Hepatocyte (in vitro differentiated cells): ENCODE data around the gene NR5A1. TPM values are rescaled to one million over a fixed set of nuclear protein-coding genes. Genes with fewer than 3 reads are reported as not detected.

Experiments
- DNase-seq: peaks from one replicate; pipeline ENCODE4 v3.0.0-alpha.2; 2016; ENCODE audit warnings: low spot score
- H2AFZ ChIP-seq: fragments of 200-600 bp; sonication (generic); 2 replicates; pipeline ENCODE4 v1.6.0; 2016; ENCODE audit warnings: antibody characterized with exemption, mild to moderate bottlenecking
- H3K27ac ChIP-seq: fragments of 200-600 bp; sonication (generic); 2 replicates; pipeline ENCODE4 v1.5.1; 2016; ENCODE audit warnings: mild to moderate bottlenecking
- H3K27me3 ChIP-seq: fragments of 200-600 bp; sonication (generic); 2 replicates; pipeline ENCODE4 v1.6.1; 2016
- H3K36me3 ChIP-seq: fragments of 200-600 bp; sonication (generic); replicated peaks from 2 replicates; pipeline ENCODE4 v1.5.1; 2016; ENCODE audit warnings: low read depth; ENCODE audit not compliant: insufficient read depth
- H3K4me1 ChIP-seq: fragments of 200-600 bp; sonication (generic); 2 replicates; pipeline ENCODE4 v1.5.1; 2016; ENCODE audit warnings: mild to moderate bottlenecking, moderate library complexity; ENCODE audit not compliant: insufficient read depth
- H3K4me2 ChIP-seq: fragments of 200-600 bp; sonication (generic); 2 replicates; pipeline ENCODE4 v1.6.0; 2016
- H3K4me3 ChIP-seq: fragments of 200-600 bp; sonication (generic); 2 replicates; pipeline ENCODE4 v1.5.1; 2016; ENCODE audit warnings: mild to moderate bottlenecking
- H3K79me2 ChIP-seq: fragments of 200-600 bp; sonication (generic); 2 replicates; pipeline ENCODE4 v1.6.0; 2017; ENCODE audit warnings: mild to moderate bottlenecking
- H3K9me2 ChIP-seq: fragments of 200-600 bp; sonication (generic); replicated peaks from 2 replicates; pipeline ENCODE4 v1.6.0; 2017; ENCODE audit warnings: mild to moderate bottlenecking; ENCODE audit not compliant: insufficient read depth
- H3K9me3 ChIP-seq: fragments of 200-600 bp; sonication (generic); 2 replicates; pipeline ENCODE4 v1.5.1; 2016; ENCODE audit warnings: low read depth, mild to moderate bottlenecking
- H4K20me1 ChIP-seq: fragments of 200-600 bp; sonication (generic); 2 replicates; pipeline ENCODE4 v1.6.0; 2016; ENCODE audit warnings: mild to moderate bottlenecking; ENCODE audit not compliant: insufficient read depth, poor library complexity, severe bottlenecking
- CTCF ChIP-seq: fragments of 200-600 bp; sonication (generic); IDR thresholded peaks from 2 replicates; pipeline ENCODE4 v1.5.1; 2016; ENCODE audit warnings: antibody characterized with exemption, mild to moderate bottlenecking; ENCODE audit not compliant: poor library complexity
- EZH2 ChIP-seq: fragments of 200-600 bp; sonication (generic); IDR thresholded peaks from 2 replicates; pipeline ENCODE4 v1.6.1; 2016; ENCODE audit warnings: antibody characterized with exemption, mild to moderate bottlenecking, borderline replicate concordance
- EZH2phosphoT487 ChIP-seq: fragments of 200-600 bp; sonication (generic); IDR thresholded peaks from one replicate; pipeline ENCODE4 v1.6.1; 2018; ENCODE audit warnings: antibody characterized with exemption, mild to moderate bottlenecking, low read depth, moderate library complexity; ENCODE audit not compliant: unreplicated experiment, severe bottlenecking
- WGBS: methylation state at CpG from one replicate; pipeline ENCODE4 v1.1.6; 2016; ENCODE audit warnings: low lambda C conversion rate; ENCODE audit errors: missing lambda C conversion rate; 5-methylcytosine and 5-hydroxymethylcytosine counted together
- polyA plus RNA-seq: library from polyadenylated mRNA; unstranded; fragments of >200 nt; fragmentation: Nextera tagmentation; extraction: Ambion mirVana; gene quantifications from 2 replicates; pipeline ENCODE4 v1.2.1, GENCODE V29; 2016
- total RNA-seq: library from RNA; depleted of rRNA; stranded (reverse); fragments of >200 nt; gene quantifications from 2 replicates; pipeline ENCODE4 v1.2.3, GENCODE V29; 2014

Gene NR5A1
- total and polyA plus RNA-seq, 2 experiments from 2014 or later, result 0.07 to 0.36 TPM

GRCh38 chr9:124486778-124487259 is 20.4 kb downstream of the NR5A1 start:
- DNase-seq, result no peak
- Histone ChIP-seq H3K27me3 (peaks cover 19% of the 10 kb centered on the region), H3K36me3 (no peaks in the 10 kb centered on the region), H3K4me1 (no peaks in the 10 kb centered on the region), H3K27ac (no peak overlapping the region), H3K9me3 (no peaks in the 10 kb centered on the region), H4K20me1 (no peaks in the 10 kb centered on the region), H3K4me2 (no peak overlapping the region), H3K9me2 (no peaks in the 10 kb centered on the region), H3K79me2 (no peaks in the 10 kb centered on the region), H3K4me3 (no peak overlapping the region), H2AFZ (no peak overlapping the region)
- 88% methylated on average over 17 of the region's 17 CpGs for WGBS
- TF ChIP-seq EZH2, result no peak
- no peak for TF ChIP-seq EZH2phosphoT487
- TF ChIP-seq CTCF, result no peak

- no peak overlapping the region for H3K4me2 ChIP-seq
- H3K4me1 ChIP-seq, result no peaks in the 10 kb centered on the region
- no peak for TF ChIP-seq CTCF
- no peak for TF ChIP-seq EZH2
- no peak for TF ChIP-seq EZH2phosphoT487
- no peak overlapping the region for H3K27ac ChIP-seq
- no peaks in the 10 kb centered on the region for H3K79me2 ChIP-seq
- DNase-seq, result no peak
- H3K9me2 ChIP-seq, result no peaks in the 10 kb centered on the region
- no peak overlapping the region for H3K4me3 ChIP-seq
- H3K9me3 ChIP-seq, result no peaks in the 10 kb centered on the region
- WGBS, result 64% methylated on average over 7 of the region's 15 CpGs
- no peaks in the 10 kb centered on the region for H3K36me3 ChIP-seq
- H4K20me1 ChIP-seq, result no peaks in the 10 kb centered on the region
- H3K27me3 ChIP-seq, result peaks cover 22% of the 10 kb centered on the region
- H2AFZ ChIP-seq, result no peak overlapping the region
Measured at GRCh38 chr9:124485936-124486335, 21.3 kb downstream of the NR5A1 start.

- H3K9me3 ChIP-seq, result no peaks in the 10 kb centered on the region
- TF ChIP-seq CTCF, result no peak
- no peak for DNase-seq
- 73% methylated on average over 12 of the region's 13 CpGs for WGBS
- H4K20me1 ChIP-seq, result no peaks in the 10 kb centered on the region
- no peak overlapping the region for H2AFZ ChIP-seq
- no peaks in the 10 kb centered on the region for H3K4me1 ChIP-seq
- no peaks in the 10 kb centered on the region for H3K36me3 ChIP-seq
- H3K27ac ChIP-seq, result no peak overlapping the region
- no peaks in the 10 kb centered on the region for H3K9me2 ChIP-seq
- no peak overlapping the region for H3K4me2 ChIP-seq
- H3K4me3 ChIP-seq, result no peak overlapping the region
- H3K79me2 ChIP-seq, result no peaks in the 10 kb centered on the region
- peaks cover 22% of the 10 kb centered on the region for H3K27me3 ChIP-seq
Measured at GRCh38 chr9:124485201-124485600, 22.0 kb downstream of the NR5A1 start.

GRCh38 chr9:124483481-124483880 is 23.7 kb downstream of the NR5A1 start:
- 97% methylated on average over 9 of the region's 9 CpGs for WGBS
- H3K27me3 ChIP-seq, result peaks cover 28% of the 10 kb centered on the region

More at GRCh38 chr9:124483481-124483880, 23.7 kb downstream of the NR5A1 start:
- Histone ChIP-seq H3K9me3 (no peaks in the 10 kb centered on the region), H3K4me1 (no peaks in the 10 kb centered on the region), H3K27ac (no peak overlapping the region), H3K36me3 (no peaks in the 10 kb centered on the region), H2AFZ (no peak overlapping the region), H3K9me2 (no peaks in the 10 kb centered on the region), H3K4me3 (no peak overlapping the region), H3K4me2 (no peak overlapping the region), H4K20me1 (no peaks in the 10 kb centered on the region), H3K79me2 (no peaks in the 10 kb centered on the region)
- no peak for DNase-seq
- no peak for TF ChIP-seq EZH2
- no peak for TF ChIP-seq EZH2phosphoT487
- no peak for TF ChIP-seq CTCF
